SU-DHL-6 (cell line): Measurements from ENCODE around the gene PPHLN1.
A peak's percentile ranks its signal among the peaks of the same experiment; 100 is the strongest.

ENCODE experiments used
- CTCF ChIP-seq: fragments of 200-600 bp; sonication (generic); IDR thresholded peaks from one replicate; pipeline ENCODE4 v1.5.1; 2017; ENCODE audit warnings: antibody characterized with exemption, mild to moderate bottlenecking, low read length, moderate library complexity; ENCODE audit not compliant: insufficient read depth, poor library complexity, severe bottlenecking
- EZH2phosphoT487 ChIP-seq: fragments of 200-600 bp; sonication (generic), shearing (Covaris generic); conservative IDR thresholded peaks from 2 replicates; pipeline ENCODE4 v1.6.1; 2018; ENCODE audit warnings: mild to moderate bottlenecking, antibody characterized with exemption, low read length, moderate library complexity, mixed read lengths

GRCh38 chr12:42372154-42372791 lies 46.3 kb downstream of the PPHLN1 start:
- TF ChIP-seq CTCF (peak; percentile 65), EZH2phosphoT487 (no peak)
